NCI-H1417 treated with DMSO at 0.1 percent for 48 hours (cell line): Measurements from ENCODE around the gene UBTD1.
"Not testable (repeated sequence)": the region's sequence is repeated elsewhere in the genome, so short reads cannot be mapped to it uniquely, and the experiment has no call there.

Experiments used
- DNase-seq: peaks from one replicate; lab custom pipeline; 2025; lab: John Stamatoyannopoulos, UW

The UBTD1 gene

DNA sequence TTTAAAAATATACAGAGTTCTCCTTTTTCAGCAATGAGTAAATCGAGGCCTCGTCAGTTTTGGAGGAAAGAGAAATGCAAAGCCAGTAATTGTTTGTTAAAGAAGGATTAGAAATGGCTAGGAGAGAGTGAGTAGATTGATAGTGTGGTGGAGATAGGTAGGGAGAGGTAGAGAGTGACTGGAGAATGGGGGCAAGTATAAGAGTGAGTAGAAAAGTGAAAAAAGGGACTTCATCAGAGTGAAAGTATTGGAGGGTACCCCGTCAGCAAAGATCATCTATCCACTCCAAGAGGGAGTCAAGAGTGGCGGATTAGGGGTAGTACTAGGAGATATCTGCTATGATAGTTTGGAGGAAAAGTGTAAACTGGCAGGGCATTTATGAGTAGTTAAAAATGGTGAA lies 64.6 kb downstream of the UBTD1 start:
- no peak for DNase-seq

DNA sequence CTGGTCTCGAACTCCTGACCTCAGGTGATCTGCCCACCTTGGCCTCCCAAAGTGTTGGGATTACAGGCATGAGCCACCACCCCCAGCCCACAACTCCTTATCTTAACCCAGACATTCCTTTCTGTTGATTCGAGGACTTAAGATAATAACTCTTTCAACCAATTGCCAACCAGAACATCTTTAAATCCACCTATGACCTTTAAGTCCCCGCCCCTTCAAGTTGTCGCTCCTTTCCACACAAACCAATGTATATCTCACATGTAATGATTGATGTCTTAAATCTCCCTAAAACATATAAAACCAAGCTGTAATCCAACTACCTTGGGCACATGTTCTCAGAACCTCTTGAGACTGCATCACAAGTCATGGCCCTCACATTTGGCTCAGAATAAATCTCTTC lies 66.1 kb downstream of the UBTD1 start:
- no peak for DNase-seq

DNA sequence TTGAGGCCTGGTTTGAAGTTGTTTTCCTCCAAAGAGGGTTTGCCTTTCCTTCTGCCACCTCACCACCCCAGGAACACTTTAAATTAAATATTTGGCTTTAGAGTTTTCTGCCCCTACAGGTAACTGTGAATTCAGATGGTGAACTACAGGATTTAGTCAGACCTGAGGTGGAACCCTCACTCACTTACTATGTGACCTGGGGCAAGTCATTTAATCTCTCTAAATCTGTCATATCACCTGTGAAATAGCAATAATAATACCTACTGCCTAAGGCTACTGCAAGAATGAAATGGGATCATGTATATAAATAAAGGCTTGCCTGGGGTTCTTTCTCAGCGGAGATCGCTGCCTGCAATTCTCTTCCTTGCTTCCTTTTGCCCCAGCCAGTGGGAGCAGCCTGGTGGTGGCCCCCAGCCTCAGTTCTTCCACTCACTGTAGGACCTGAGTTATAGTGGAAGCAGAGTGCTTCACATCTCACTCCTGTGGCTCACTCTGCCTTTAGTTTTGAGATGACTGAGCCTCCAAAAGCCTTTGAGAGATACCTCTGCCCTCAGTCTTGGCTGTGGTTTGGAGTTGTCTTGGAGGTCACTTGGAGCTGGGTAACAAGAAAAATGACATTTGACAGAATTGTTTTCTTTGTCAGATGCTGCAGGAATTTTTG lies 67.7 kb downstream of the UBTD1 start:
- no peak for DNase-seq

DNA sequence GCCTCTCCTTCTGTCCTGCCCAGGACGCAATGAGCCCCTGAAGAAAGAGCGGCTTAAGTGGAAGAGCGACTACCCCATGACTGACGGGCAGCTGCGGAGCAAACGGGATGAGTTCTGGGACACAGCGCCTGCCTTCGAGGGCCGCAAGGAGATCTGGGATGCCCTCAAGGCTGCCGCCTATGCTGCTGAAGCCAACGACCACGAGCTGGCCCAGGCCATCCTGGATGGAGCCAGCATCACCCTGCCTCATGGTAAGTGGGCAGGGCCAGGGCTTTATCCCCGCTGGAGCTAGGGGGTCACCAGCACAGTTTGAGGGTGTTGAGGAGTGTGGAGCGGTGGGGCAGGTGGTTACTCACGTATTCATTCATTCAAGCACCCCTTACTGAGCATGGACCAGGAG lies 69.2 kb downstream of the UBTD1 start:
- DNase-seq, result no peak

DNA sequence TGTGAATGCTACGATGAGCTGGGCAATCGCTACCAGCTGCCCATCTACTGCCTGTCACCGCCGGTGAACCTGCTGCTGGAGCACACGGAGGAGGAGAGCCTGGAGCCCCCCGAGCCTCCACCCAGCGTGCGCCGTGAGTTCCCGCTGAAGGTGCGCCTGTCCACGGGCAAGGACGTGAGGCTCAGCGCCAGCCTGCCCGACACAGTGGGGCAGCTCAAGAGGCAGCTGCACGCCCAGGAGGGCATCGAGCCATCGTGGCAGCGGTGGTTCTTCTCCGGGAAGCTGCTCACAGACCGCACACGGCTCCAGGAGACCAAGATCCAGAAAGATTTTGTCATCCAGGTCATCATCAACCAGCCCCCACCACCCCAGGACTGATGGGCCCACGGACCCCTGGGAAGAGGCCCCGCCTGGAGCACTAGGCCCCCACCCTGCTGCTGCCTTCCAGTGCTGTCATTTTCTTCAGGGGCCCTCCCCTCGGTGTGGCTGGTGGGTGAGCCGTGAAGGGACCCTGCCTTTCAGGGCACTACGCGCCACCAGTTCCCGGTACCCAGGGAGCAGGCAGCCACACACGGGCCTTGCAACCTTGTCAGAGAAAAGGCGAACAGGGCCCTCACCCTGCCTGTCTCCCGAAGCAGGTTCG lies 71.5 kb downstream of the UBTD1 start:
- no peak for DNase-seq

DNA sequence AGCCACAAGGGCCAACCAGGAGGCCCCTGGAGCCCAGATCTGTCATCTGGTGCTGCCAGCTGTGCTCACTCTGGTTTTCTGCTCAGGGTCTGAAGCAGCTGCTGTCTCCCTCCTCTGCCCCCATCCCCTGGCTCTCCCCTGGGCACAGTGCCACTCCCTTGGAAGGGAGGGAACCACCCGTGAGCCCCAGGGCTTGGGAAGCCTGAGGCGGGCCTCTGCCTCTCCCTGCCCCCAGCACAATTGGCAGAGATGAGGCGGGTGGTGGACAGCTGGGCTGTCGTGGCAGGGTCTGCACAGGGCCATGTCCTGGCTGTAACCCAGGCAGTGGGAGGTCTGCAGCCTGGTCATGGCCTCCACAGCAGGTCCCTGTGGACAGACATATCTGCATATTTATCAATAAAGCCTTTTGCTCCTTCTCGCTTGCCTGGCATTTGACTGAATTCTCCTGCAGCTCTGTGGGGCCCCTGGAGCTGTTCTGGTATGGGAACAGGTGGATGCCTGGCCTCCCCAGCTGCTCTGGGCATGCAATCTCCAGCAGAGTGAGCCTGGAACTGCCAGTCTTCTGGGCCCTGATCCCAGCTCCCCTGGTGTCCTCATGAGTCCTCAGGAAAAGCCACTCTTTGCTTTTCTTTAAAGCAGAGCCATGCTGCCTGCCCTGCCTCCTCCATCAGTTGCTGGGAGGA lies 72.2 kb downstream of the UBTD1 start:
- DNase-seq, result no peak

DNA sequence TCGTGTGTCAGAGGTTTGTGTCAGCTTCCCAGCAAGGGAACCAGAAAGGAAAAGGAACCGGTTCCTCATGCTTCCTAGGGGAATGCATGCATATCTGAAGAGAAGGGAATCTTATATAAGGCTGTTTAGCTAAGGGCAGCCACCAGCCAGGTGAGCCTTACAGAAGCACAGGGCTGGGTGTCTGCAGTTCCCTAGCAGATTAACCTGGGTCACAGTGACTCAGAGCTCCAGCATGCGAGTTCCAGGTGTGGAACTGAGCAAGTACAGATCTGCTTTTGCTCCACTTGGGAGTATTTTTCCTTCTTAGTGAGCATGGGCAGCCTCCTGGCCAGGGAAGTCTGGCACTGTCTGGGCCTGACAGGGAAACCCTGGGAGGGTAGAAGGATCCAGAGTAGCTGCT lies 72.9 kb downstream of the UBTD1 start:
- DNase-seq, result no peak

- DNase-seq, result no peak
Observed at GRCh38 chr10:97572214-97572989, 73.7 kb downstream of the UBTD1 start, which contains the start of gene ANKRD2. ANKRD2 (plus strand) TSS chr10:97572779; CDS start chr10:97572789, 10 bp downstream.

- no peak for DNase-seq
Observed at GRCh38 chr10:97573021-97573420, 74.3 kb downstream of the UBTD1 start.

GRCh38 chr10:97573672-97574071 lies 74.9 kb downstream of the UBTD1 start:
- no peak for DNase-seq

DNA sequence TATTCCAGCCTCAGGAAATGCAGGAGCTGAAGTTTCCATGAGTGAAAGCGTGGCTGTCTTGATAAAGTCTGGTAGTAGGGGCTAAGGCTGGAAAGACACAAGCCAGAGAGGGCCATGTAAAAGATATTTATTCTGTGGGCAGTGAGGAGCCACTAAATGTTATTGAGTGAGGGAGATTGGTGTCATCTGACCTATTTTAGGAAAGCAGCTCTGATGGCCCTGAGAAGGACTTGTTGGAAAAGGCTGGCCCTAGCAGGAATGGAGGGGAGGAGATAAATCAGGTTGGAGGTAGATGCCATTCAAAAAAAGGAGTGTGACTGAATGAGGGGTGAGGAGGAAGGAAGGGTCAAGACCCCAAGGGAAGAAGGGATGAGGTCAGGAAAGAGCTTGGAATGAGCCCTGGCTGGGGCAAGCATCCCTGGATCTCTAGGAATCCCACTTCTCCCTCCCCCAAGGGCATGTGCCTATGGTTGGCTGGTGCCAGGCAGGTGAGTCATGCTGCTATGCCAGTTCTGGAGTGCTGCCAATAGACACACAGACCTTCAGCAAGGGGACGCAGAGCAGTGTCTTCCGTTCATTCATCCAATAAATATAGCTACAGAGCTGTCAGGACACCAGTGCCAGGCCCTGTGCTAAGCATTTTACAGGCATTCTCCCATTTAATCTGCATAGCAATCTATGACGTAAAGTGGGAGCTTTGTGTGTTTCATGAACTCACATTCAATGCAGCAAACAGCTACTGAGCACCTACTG lies 75.8 kb downstream of the UBTD1 start:
- DNase-seq, result no peak

DNA sequence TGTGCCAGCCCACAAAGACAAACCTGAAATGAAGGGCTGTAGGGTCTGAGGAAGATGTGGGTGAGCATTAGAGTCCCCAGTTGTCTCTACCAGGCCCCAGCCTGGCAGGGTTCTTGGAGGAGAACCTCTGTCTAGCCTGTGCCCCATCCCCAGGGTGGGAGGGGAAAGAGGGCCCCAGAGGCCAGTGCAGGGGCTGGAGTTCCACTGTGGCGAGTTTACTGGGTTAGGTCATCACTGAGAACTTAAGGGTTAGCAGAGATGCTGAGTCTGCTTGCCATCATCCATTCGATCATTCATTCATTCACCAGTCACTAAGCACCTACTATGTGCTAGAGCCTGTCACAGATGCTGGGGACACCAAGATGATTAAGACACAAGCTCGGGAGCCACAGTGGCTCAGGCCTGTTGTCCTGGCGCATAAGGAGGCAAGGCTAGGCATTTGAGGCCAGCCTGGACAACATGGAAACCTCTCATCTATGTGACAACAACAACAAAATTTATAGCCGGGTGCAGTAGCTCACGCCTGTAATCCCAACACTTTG lies 76.5 kb downstream of the UBTD1 start:
- no peak for DNase-seq

GRCh38 chr10:97576487-97576886 lies 77.8 kb downstream of the UBTD1 start:
- not testable (repeated sequence) for DNase-seq

DNA sequence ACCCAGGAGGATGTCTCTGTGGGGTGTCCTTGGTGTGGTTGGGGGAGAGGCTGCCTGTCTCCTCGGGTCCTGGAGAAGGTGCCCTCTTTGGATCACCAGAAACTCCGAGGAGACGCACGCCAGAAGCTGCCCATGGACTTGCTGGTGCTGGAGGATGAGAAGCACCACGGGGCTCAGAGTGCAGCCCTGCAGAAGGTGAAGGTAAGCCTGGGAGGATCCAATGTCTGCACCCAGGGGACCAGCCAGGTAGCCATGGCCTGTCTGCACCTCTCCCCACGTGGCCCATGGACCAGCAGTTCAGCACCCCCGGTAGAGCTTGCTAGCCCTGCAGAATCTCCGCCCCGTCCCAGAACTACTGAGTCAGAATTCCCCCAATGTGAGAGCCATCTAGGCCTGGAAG lies 79.0 kb downstream of the UBTD1 start:
- DNase-seq, result no peak

GRCh38 chr10:97578171-97578844 lies 79.6 kb downstream of the UBTD1 start:
- DNase-seq, result no peak

DNA sequence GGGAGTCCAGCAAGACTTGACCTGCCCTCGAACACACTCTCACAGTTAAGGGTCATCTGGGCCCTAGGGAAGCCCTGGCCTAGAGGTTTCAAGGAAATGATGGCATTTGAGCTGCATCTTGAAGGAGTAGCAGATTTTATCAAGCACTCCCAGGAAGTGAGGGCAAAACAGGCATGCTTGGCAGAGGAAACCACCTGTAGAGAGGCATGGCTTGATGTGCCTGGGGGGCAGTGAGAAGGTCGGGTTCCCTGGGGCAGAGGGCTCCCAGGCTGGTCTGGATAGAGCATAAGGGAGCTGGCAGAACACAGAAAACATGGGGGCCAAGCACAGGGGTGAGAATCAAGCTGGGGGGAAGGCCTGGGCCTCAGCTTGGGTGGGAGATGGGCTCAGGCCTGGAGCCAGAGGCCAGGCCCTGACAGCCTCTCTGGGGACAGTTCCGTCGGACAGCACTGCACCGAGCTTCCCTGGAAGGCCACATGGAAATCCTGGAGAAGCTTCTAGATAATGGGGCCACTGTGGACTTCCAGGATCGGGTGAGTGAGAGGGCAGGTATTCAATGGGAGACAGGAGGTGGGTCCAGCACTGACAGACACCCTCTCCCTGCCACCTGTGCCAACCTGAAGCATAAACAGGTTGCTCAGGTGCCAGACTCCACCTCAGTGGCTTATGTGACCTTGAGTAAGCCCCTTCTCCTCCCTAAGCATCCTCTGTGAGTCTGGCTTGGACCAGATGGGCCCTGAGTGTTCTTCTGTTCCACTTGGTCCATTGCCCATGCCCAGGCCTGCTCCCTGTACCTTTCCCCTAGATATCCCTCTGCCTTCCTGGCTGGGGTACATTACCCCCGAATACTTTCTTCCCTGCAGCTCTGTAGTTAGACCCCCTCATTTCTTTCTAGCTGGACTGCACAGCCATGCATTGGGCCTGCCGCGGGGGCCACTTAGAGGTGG lies 82.0 kb downstream of the UBTD1 start:
- no peak for DNase-seq

DNA sequence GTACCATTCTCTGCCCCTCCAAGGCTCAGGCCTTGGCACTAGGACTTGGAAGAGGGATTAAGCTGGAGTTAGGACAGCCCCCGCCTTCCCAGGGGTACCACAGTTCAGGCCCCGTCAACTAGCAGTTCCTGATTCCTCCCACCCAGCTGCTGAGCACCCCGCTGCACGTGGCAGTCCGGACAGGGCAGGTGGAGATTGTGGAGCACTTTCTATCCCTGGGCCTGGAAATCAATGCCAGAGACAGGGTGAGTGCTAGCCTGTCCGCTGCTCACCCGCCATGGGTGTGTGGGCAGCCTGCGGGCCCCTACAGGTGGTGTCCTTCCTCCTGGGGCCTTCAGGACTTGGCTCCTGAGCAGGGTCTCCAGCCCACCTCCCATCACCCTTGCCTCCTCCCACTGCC lies 83.4 kb downstream of the UBTD1 start:
- no peak for DNase-seq

- DNase-seq, result no peak
Observed at GRCh38 chr10:97583476-97583875, 84.8 kb downstream of the UBTD1 start.

DNA sequence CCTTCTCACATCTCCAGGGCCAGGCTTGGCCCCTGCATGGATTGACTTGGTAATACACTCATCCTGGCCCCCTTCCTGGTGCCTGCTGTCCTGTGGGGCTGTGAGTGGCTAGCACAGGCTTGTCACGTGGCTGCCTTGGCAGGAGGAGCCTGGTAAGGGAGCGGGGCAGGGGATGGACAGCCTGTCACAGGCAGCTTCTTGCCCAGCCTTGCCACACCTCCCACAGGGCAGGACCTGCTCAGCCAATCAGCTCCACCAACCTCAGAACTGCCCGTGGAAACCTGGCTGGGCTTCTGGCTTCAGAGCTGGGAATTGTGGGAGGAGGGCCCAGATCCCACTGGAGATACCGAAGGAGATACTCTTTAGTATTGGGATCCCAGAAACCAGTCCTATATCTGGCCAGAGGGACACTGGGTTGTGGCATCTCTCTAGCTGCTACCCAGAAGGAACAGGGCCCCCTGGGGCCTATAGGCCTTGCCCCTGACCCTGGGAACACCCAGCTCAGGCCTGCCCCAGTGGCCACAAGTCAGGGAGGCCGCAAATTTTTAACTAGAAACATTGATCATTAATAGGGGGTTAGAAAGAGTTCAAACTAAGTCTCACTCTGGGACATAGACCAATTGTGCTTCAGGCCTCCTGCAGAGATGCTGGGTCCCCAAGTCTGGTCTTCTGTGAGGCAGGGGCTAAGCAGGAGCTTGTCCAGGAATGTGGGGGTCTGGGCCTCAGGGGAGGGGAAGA lies 85.5 kb downstream of the UBTD1 start, which contains the start of gene HOGA1:
Gene HOGA1, plus strand, starts transcription at position 330 of the 738 bp plus-strand sequence. Its CDS starts 315 bp downstream, at position 645.
- DNase-seq, result no peak
